Measurements from ENCODE around the gene C1QTNF2.

C1QTNF2 gene

GRCh38 chr5:160363660-160364395 lies 6.6 kb downstream of the C1QTNF2 start:
- TF ChIP-seq, protein P1, sequence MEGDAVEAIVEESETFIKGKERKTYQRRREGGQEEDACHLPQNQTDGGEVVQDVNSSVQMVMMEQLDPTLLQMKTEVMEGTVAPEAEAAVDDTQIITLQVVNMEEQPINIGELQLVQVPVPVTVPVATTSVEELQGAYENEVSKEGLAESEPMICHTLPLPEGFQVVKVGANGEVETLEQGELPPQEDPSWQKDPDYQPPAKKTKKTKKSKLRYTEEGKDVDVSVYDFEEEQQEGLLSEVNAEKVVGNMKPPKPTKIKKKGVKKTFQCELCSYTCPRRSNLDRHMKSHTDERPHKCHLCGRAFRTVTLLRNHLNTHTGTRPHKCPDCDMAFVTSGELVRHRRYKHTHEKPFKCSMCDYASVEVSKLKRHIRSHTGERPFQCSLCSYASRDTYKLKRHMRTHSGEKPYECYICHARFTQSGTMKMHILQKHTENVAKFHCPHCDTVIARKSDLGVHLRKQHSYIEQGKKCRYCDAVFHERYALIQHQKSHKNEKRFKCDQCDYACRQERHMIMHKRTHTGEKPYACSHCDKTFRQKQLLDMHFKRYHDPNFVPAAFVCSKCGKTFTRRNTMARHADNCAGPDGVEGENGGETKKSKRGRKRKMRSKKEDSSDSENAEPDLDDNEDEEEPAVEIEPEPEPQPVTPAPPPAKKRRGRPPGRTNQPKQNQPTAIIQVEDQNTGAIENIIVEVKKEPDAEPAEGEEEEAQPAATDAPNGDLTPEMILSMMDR (IDR thresholded peaks at IDR 0.05; ENCODE audit: borderline replicate concordance, control extremely low read depth, extremely low read depth, insufficient read depth, missing control alignments) = no peak
- in situ Hi-C loops (cut with MboI; ENCODE audit: low sequenced_read_pairs, unreplicated experiment) = no loop called here
- DNase-seq (ENCODE audit: low spot score) = no peak

DNA sequence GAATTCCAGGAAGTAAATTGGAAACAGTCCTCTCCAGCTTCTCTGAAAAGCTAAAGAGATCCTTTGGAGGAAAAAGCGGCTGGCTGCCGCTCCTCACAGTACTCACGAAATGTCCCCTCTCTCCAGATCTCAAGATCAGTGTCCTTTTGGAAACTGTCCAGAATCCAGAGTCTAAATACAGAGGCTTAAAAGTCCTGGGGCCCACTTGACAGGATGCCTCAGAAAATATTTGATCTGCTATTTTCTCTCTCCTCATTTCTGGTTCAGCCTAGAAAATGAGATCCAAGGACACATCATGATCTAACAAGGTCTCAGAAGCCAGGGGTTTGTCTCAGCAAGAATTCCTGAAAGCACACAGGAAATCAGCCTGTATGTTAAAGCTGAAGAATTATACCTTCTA lies 7.2 kb downstream of the C1QTNF2 start:
- TF ChIP-seq, protein P1 (IDR thresholded peaks at IDR 0.05; ENCODE audit: borderline replicate concordance, control extremely low read depth, extremely low read depth, insufficient read depth, missing control alignments) = no peak
- in situ Hi-C loops (cut with MboI; ENCODE audit: low sequenced_read_pairs, unreplicated experiment) = no loop called here
- no peak for DNase-seq (ENCODE audit: low spot score)

GRCh38 chr5:160361624-160362228 lies 8.7 kb downstream of the C1QTNF2 start:
- DNase-seq (ENCODE audit: low spot score) = no peak
- TF ChIP-seq, protein P1 (IDR thresholded peaks at IDR 0.05; ENCODE audit: borderline replicate concordance, control extremely low read depth, extremely low read depth, insufficient read depth, missing control alignments) = no peak
- in situ Hi-C loops (cut with MboI; ENCODE audit: low sequenced_read_pairs, unreplicated experiment) = no loop called here

GRCh38 chr5:160360310-160360709 lies 10.1 kb downstream of the C1QTNF2 start:
- DNase-seq (ENCODE audit: low spot score) = no peak
- TF ChIP-seq, protein P1 (IDR thresholded peaks at IDR 0.05; ENCODE audit: borderline replicate concordance, control extremely low read depth, extremely low read depth, insufficient read depth, missing control alignments) = no peak
- in situ Hi-C loops (cut with MboI; ENCODE audit: low sequenced_read_pairs, unreplicated experiment) = no loop called here

GRCh38 chr5:160359816-160360215 lies 10.6 kb downstream of the C1QTNF2 start:
- in situ Hi-C loops (cut with MboI; ENCODE audit: low sequenced_read_pairs, unreplicated experiment) = no loop called here
- no peak for DNase-seq (ENCODE audit: low spot score)

DNA sequence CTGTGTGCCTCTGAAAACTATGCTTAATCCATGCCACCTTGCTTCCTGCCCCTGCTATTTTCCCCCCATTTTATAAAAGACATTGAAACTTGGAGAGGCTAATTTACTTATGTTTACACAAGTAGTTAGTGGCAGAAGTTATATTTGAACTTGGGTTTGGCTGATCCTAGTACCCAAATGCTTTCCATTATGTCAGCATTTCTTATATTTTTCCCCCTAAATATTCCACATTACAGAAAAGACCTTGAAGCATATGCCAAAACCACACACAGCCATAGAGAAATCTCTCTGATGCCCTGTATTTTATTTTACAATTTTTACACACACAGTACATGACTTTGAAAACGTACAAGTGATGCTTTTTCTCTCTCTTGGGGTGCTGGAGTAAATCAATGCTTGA lies 11.2 kb downstream of the C1QTNF2 start:
- in situ Hi-C loops (cut with MboI; ENCODE audit: low sequenced_read_pairs, unreplicated experiment) = no loop called here
- no peak for DNase-seq (ENCODE audit: low spot score)
- TF ChIP-seq, protein P1 (IDR thresholded peaks at IDR 0.05; ENCODE audit: borderline replicate concordance, control extremely low read depth, extremely low read depth, insufficient read depth, missing control alignments) = no peak

More at GRCh38 chr5:160359816-160360215, 10.6 kb downstream of the C1QTNF2 start:
- TF ChIP-seq, protein P1 (IDR thresholded peaks at IDR 0.05; ENCODE audit: borderline replicate concordance, control extremely low read depth, extremely low read depth, insufficient read depth, missing control alignments) = no peak

Data from GM13976 (cell line).